Prostate gland (tissue), 2 donors: ENCODE measurements around the gene ZBTB16.

Source experiments
- CTCF ChIP-seq, 4 experiments: fragments of 200-600 bp in 2 of 4; fragments of 450-650 bp in 2 of 4; sonication (generic) in 2 of 4; IDR thresholded peaks; 1 replicate in 3 of 4; 2 replicates in 1 of 4; pipeline ENCODE4 v1.5.1; 2016 to 2019; ENCODE audit warnings: antibody characterized with exemption in 4 of 4, mild to moderate bottlenecking in 2 of 4, moderate library complexity in 2 of 4
- POLR2A ChIP-seq: fragments of 450-650 bp; IDR thresholded peaks from one replicate; pipeline ENCODE4 v1.6.1; 2016; ENCODE audit warnings: antibody characterized with exemption, mild to moderate bottlenecking

GRCh38 chr11:114073828-114074381 is 14.4 kb downstream of the ZBTB16 start:
- TF ChIP-seq CTCF (IDR thresholded peaks at IDR 0.05) (no peak), POLR2A (no peak)
